ENCODE measurements around the gene CD40LG.

The CD40LG gene

GRCh38 chrX:136647677-136648360 is at the start of gene CD40LG:
Gene CD40LG (plus strand): TSS chrX:136648158. CDS start chrX:136648249, 91 bp downstream.
- DNase-seq (ENCODE audit: low spot score) = no peak

- DNase-seq (ENCODE audit: low spot score) = no peak
Observed at GRCh38 chrX:136598631-136599030, 49.3 kb upstream of the CD40LG start.

- DNase-seq (ENCODE audit: low spot score) = no peak
Observed at GRCh38 chrX:136600059-136600458, 47.9 kb upstream of the CD40LG start.

- DNase-seq (ENCODE audit: low spot score) = no peak
Observed at GRCh38 chrX:136607236-136607635, 40.7 kb upstream of the CD40LG start.

GRCh38 chrX:136608295-136608933 is 39.5 kb upstream of the CD40LG start:
- DNase-seq (ENCODE audit: low spot score) = peak; percentile 51

GRCh38 chrX:136616987-136617685 is 30.8 kb upstream of the CD40LG start:
- no peak for DNase-seq (ENCODE audit: low spot score)

GRCh38 chrX:136619899-136620505 is 28.0 kb upstream of the CD40LG start:
- DNase-seq (ENCODE audit: low spot score) = no peak

- no peak for DNase-seq (ENCODE audit: low spot score)
Observed at GRCh38 chrX:136620780-136621179, 27.2 kb upstream of the CD40LG start.

- DNase-seq (ENCODE audit: low spot score) = no peak
Observed at GRCh38 chrX:136622568-136622967, 25.4 kb upstream of the CD40LG start.

- DNase-seq (ENCODE audit: low spot score) = no peak
Observed at GRCh38 chrX:136623396-136623795, 24.6 kb upstream of the CD40LG start.

GRCh38 chrX:136625246-136625645 is 22.7 kb upstream of the CD40LG start:
- no peak for DNase-seq (ENCODE audit: low spot score)

GRCh38 chrX:136626237-136626636 is 21.7 kb upstream of the CD40LG start:
- DNase-seq (ENCODE audit: low spot score) = no peak

- DNase-seq (ENCODE audit: low spot score) = no peak
Observed at GRCh38 chrX:136626891-136627290, 21.1 kb upstream of the CD40LG start.

GRCh38 chrX:136627409-136627808 is 20.5 kb upstream of the CD40LG start:
- no peak for DNase-seq (ENCODE audit: low spot score)

- no peak for DNase-seq (ENCODE audit: low spot score)
Observed at GRCh38 chrX:136629084-136629750, 18.7 kb upstream of the CD40LG start.

GRCh38 chrX:136630881-136631280 is 17.1 kb upstream of the CD40LG start:
- no peak for DNase-seq (ENCODE audit: low spot score)

- DNase-seq (ENCODE audit: low spot score) = no peak
Observed at GRCh38 chrX:136635235-136635634, 12.7 kb upstream of the CD40LG start.

GRCh38 chrX:136636121-136636520 is 11.8 kb upstream of the CD40LG start:
- DNase-seq (ENCODE audit: low spot score) = no peak

GRCh38 chrX:136639506-136640176 is 8.3 kb upstream of the CD40LG start:
- DNase-seq (ENCODE audit: low spot score) = no peak

- DNase-seq (ENCODE audit: low spot score) = no peak
Observed at GRCh38 chrX:136643243-136643642, 4.7 kb upstream of the CD40LG start.

- no peak for DNase-seq (ENCODE audit: low spot score)
Observed at GRCh38 chrX:136646602-136647239, 1.2 kb upstream of the CD40LG start.

Measured in D341Med (cell line).